Mucosa of stomach (tissue), 1 donor: ENCODE data around the gene PIAS2.
"Not testable (repeated sequence)": the region's sequence is repeated elsewhere in the genome, so short reads cannot be mapped to it uniquely, and the experiment has no call there.

ENCODE experiments used
- H3K27me3 ChIP-seq: one replicate; pipeline ENCODE4 v1.7.0; 2013; ENCODE audit warnings: mild to moderate bottlenecking, low read length; ENCODE audit not compliant: control insufficient read depth, insufficient read depth
- H3K36me3 ChIP-seq: one replicate; pipeline ENCODE4 v1.7.0; 2013; ENCODE audit warnings: low read length; ENCODE audit not compliant: control insufficient read depth, insufficient read depth
- H3K4me1 ChIP-seq: one replicate; pipeline ENCODE4 v1.7.0; 2013; ENCODE audit warnings: mild to moderate bottlenecking, low read length; ENCODE audit not compliant: control insufficient read depth, insufficient read depth
- H3K4me3 ChIP-seq: one replicate; pipeline ENCODE4 v1.7.0; 2013; ENCODE audit warnings: low read length
- H3K9ac ChIP-seq: one replicate; pipeline ENCODE4 v1.7.0; 2013; ENCODE audit warnings: mild to moderate bottlenecking, low read length, moderate library complexity
- H3K9me3 ChIP-seq: one replicate; pipeline ENCODE4 v1.7.0; 2013; ENCODE audit warnings: mild to moderate bottlenecking, low read length, moderate library complexity; ENCODE audit not compliant: control insufficient read depth
- donor health status: Pancreatic carcinoma.

Gene PIAS2

GRCh38 chr18:46858290-46858689 lies 59.0 kb downstream of the PIAS2 start:
- Histone ChIP-seq H3K4me3 (no peak overlapping the region), H3K4me1 (no peaks in the 10 kb centered on the region), H3K36me3 (no peaks in the 10 kb centered on the region)

DNA sequence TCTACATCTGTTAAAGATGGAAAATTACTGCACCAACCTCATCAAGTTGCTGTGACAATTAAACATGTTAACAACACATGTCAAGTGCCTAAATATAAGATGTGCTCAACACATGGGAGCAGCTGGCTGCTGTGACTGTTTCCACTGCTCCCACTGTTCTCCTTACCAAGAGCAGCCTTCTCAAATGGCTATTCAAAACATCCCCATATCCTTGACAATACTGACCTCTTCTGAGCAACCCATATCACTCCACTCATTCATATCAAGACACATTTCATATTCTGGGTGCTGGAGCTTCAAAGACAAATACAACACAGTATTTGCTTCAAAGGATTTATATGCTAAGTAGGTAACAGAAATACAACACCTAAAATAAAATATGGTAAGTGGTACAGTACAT lies 60.3 kb downstream of the PIAS2 start:
- no peaks in the 10 kb centered on the region for H3K27me3 ChIP-seq
- no peak overlapping the region for H3K4me3 ChIP-seq
- H3K36me3 ChIP-seq, result no peaks in the 10 kb centered on the region
- H3K9me3 ChIP-seq, result no peaks in the 10 kb centered on the region
- H3K4me1 ChIP-seq, result no peaks in the 10 kb centered on the region
- H3K9ac ChIP-seq, result no peak overlapping the region

More at GRCh38 chr18:46858290-46858689, 59.0 kb downstream of the PIAS2 start:
- H3K9ac ChIP-seq, result no peak overlapping the region
- no peaks in the 10 kb centered on the region for H3K27me3 ChIP-seq
- no peaks in the 10 kb centered on the region for H3K9me3 ChIP-seq

DNA sequence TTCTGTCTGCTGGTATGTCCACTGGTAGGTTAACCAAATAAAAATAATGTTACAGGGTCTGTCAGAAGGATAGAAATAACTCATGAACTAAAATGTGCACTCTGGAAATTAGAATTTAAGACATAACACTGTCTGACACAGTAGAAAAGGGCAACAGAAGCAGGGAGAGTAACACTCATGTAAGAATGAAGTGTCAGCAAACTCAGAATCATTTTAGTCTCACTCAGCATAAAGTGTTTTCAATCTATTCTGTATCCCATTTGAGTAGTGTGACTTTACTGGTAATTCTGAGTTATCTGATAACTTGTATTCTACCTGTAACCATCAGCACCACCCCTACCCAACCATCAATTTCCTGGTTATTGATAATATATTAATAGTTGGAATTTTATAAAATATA lies 68.3 kb downstream of the PIAS2 start:
- Histone ChIP-seq H3K27me3 (no peaks in the 10 kb centered on the region), H3K36me3 (no peaks in the 10 kb centered on the region), H3K9me3 (no peaks in the 10 kb centered on the region), H3K4me1 (no peaks in the 10 kb centered on the region), H3K4me3 (no peak overlapping the region), H3K9ac (no peak overlapping the region)

GRCh38 chr18:46843372-46843771 lies 73.9 kb downstream of the PIAS2 start:
- Histone ChIP-seq H3K27me3 (no peaks in the 10 kb centered on the region), H3K4me1 (no peaks in the 10 kb centered on the region), H3K4me3 (no peak overlapping the region), H3K9me3 (no peaks in the 10 kb centered on the region), H3K36me3 (no peaks in the 10 kb centered on the region), H3K9ac (no peak overlapping the region)

DNA sequence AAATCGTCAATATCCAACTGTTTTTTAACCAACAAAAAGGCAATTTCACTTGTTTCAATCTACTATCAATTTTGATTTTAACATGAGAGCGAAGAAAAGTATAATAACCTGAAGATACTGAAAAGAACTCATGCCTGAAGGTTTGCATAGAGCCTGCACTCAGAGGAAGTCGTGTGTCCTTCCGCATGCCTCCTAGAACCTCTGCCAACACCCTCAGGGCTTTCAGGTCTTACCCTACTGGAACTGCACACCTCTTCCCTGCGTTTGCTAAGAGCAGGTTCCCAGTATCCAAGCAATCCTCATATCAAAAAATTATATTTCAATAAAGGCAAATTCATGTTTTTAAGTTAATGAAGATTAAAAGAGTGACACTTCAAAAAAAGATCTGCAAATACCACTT lies 74.7 kb downstream of the PIAS2 start:
- no peaks in the 10 kb centered on the region for H3K9me3 ChIP-seq
- H3K27me3 ChIP-seq, result no peaks in the 10 kb centered on the region
- H3K4me3 ChIP-seq, result no peak overlapping the region
- no peaks in the 10 kb centered on the region for H3K4me1 ChIP-seq
- H3K36me3 ChIP-seq, result no peaks in the 10 kb centered on the region
- no peak overlapping the region for H3K9ac ChIP-seq

DNA sequence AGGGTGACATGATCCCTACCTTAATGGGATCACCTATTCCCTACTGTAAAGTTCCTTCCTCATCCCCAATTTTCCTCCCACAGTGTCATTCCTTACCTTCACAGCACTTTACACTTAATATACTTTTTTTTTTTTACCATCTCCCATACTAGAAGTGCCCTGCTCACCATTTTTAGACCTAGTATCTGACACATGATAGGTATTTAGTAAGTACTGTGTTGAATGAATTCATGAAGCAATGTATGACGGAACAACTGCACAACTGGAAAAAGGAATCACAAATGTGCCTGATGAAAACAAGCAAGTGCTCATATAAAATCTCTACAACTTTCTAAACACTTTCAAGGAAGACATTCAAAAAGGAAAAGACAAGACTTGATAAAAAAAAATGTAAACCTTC lies 83.4 kb downstream of the PIAS2 start:
- no peaks in the 10 kb centered on the region for H3K4me1 ChIP-seq
- H3K9me3 ChIP-seq, result no peaks in the 10 kb centered on the region
- H3K27me3 ChIP-seq, result no peaks in the 10 kb centered on the region
- H3K4me3 ChIP-seq, result no peak overlapping the region
- H3K36me3 ChIP-seq, result no peaks in the 10 kb centered on the region
- H3K9ac ChIP-seq, result no peak overlapping the region

GRCh38 chr18:46832849-46833248 lies 84.5 kb downstream of the PIAS2 start:
- Histone ChIP-seq H3K4me3 (no peak overlapping the region), H3K9me3 (no peaks in the 10 kb centered on the region), H3K36me3 (no peaks in the 10 kb centered on the region), H3K27me3 (no peaks in the 10 kb centered on the region), H3K4me1 (no peaks in the 10 kb centered on the region), H3K9ac (no peak overlapping the region)

- not testable (repeated sequence) for H3K9ac ChIP-seq, H3K27me3 ChIP-seq, H3K4me1 ChIP-seq, H3K9me3 ChIP-seq, H3K36me3 ChIP-seq, H3K4me3 ChIP-seq
These were observed 84.9 kb downstream of the PIAS2 start for GRCh38 chr18:46832422-46832821.

DNA sequence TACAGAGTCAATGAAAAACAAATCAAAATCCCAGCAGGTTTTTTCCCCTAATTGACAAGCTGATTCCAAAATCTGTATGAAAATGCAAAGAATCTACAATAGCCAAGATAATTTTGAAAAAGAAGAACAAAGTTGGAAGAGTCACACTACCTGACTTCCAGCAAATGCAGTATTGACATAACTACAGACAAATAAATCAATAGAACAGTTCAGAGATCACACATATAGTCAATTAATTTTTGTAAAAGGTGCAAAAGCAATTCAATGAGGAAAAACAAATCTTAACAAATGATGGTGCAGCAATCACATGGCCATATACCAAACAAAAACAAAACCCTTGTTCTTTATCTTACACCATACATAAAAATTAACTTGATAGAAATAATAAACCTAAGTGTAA lies 85.9 kb downstream of the PIAS2 start:
- H3K36me3 ChIP-seq, result no peaks in the 10 kb centered on the region
- H3K9me3 ChIP-seq, result no peaks in the 10 kb centered on the region
- H3K27me3 ChIP-seq, result no peaks in the 10 kb centered on the region
- no peaks in the 10 kb centered on the region for H3K4me1 ChIP-seq
- no peak overlapping the region for H3K9ac ChIP-seq
- no peak overlapping the region for H3K4me3 ChIP-seq

GRCh38 chr18:46830633-46831032 lies 86.7 kb downstream of the PIAS2 start:
- Histone ChIP-seq H3K4me1 (no peaks in the 10 kb centered on the region), H3K4me3 (no peak overlapping the region), H3K9me3 (no peaks in the 10 kb centered on the region), H3K27me3 (no peaks in the 10 kb centered on the region), H3K9ac (no peak overlapping the region), H3K36me3 (no peaks in the 10 kb centered on the region)

GRCh38 chr18:46829947-46830346 lies 87.4 kb downstream of the PIAS2 start:
- Histone ChIP-seq H3K36me3 (no peaks in the 10 kb centered on the region), H3K9ac (no peak overlapping the region), H3K9me3 (no peaks in the 10 kb centered on the region), H3K4me3 (no peak overlapping the region), H3K4me1 (no peaks in the 10 kb centered on the region), H3K27me3 (no peaks in the 10 kb centered on the region)

GRCh38 chr18:46829531-46829930 lies 87.8 kb downstream of the PIAS2 start:
- Histone ChIP-seq H3K9ac (no peak overlapping the region), H3K4me1 (no peaks in the 10 kb centered on the region), H3K27me3 (no peaks in the 10 kb centered on the region), H3K9me3 (no peaks in the 10 kb centered on the region), H3K36me3 (no peaks in the 10 kb centered on the region), H3K4me3 (no peak overlapping the region)

DNA sequence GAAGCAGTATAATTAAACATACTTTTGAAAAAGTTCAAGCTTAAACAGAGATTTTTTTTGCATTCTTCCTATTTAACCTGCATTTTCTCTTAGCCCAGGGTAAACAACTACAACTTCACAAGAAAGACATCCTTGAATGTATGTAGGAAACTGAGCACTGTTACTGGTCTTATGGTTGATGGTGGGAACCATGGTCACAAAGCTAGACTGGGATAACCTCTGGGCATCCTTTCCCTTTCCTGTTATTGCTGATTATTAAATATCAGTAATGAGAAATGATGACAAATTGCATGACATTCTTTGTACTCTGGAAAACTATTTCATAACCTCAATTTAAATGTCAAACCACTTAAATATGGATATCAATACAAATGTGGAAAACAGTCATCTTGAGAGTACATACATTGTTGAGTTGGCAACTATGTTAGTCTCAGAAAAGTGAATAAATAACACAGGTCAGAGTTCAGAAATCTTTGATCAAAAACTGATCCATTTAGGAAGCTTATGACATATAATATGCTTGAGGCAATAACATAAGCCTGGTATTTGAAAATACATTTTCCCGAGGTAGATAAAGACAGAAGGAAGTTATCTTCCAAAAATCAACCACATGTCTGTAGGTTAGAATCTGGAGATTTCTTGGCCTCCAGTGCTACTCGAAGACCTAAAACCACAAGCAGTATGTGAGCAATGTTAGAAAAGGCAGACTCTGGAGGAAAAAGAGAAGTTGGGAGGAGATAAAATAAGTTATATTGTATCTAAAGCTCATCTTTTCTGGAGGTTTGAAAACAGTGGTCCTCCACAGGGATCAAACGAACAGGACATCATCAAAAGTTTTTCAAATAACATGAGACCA lies 95.2 kb downstream of the PIAS2 start:
- no peak overlapping the region for H3K4me3 ChIP-seq
- no peaks in the 10 kb centered on the region for H3K27me3 ChIP-seq
- H3K9ac ChIP-seq, result no peak overlapping the region
- no peaks in the 10 kb centered on the region for H3K36me3 ChIP-seq
- no peaks in the 10 kb centered on the region for H3K9me3 ChIP-seq
- H3K4me1 ChIP-seq, result no peaks in the 10 kb centered on the region
